GM19238 (cell line): Measurements from ENCODE around the gene CNTNAP5.

Experiments used
- DNase-seq: peaks from one replicate; pipeline ENCODE4 v3.0.0; 2011; ENCODE audit warnings: low spot score; ENCODE audit not compliant: insufficient read length

Gene CNTNAP5

GRCh38 chr2:124426122-124426521, 401.0 kb downstream of the CNTNAP5 start:
- no peak for DNase-seq

GRCh38 chr2:124426625-124427024, 401.5 kb downstream of the CNTNAP5 start:
- no peak for DNase-seq

DNA sequence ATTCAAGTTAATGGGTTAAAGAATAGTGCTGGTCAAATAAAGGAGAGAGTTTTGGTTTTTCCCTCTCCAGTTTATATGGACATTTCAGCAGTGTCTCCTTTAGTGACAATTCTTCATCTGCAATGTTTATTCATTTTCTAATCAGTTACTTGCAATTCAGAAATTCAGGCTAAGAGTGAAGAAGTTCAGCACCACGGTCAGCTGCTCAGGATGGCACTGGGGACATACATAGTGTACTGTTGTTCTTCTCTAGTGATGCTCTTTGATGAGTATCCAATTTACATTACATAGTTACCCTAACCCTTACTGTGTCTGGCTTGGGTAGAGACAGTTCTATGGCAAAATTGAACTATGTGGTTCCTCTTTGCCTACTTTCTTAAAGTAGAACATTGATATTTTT, 412.7 kb downstream of the CNTNAP5 start:
- DNase-seq: no peak

GRCh38 chr2:124450481-124450880, 425.4 kb downstream of the CNTNAP5 start:
- no peak for DNase-seq

- no peak for DNase-seq
Measured at GRCh38 chr2:124476291-124476690, 451.2 kb downstream of the CNTNAP5 start.

DNA sequence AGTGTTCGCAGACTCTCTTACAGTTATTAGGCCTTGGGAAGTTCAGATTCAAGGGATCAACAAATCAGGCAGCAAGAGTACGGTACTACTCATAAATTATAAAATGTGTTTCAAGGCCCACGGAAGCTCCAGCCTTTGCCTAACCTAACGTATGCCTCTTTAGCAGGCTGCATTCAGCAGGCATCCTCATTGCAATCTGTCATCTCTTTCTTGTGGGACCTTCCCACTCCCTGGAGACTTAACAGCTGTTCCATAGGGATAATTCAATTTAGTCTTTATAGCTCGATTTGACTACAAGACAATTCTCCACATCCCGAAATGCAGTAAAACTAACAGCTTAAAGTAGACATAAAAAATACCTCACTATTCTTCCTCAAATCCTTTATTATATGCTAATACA, 453.7 kb downstream of the CNTNAP5 start:
- no peak for DNase-seq

- no peak for DNase-seq
Measured at GRCh38 chr2:124480958-124481357, 455.9 kb downstream of the CNTNAP5 start.

DNA sequence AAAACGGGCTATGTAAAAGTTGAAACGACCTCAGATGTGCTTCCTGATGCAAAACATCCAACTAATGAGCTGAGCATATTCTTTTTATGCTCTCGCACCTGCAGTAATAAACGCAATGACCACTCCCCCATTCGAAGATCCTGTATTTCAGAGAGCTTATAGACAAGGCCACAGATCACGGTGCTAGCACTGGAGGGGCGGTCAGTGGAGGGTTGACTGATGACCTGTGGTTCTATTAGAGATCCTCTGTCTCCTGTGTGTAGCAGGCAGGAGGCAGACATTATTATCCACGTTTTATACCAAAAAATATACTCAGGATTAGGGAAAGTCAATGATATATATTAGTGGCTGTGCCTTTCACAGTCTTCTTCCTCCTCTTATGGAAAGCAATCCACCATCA, 457.0 kb downstream of the CNTNAP5 start:
- DNase-seq: no peak

GRCh38 chr2:124482551-124482950, 457.5 kb downstream of the CNTNAP5 start:
- no peak for DNase-seq

DNA sequence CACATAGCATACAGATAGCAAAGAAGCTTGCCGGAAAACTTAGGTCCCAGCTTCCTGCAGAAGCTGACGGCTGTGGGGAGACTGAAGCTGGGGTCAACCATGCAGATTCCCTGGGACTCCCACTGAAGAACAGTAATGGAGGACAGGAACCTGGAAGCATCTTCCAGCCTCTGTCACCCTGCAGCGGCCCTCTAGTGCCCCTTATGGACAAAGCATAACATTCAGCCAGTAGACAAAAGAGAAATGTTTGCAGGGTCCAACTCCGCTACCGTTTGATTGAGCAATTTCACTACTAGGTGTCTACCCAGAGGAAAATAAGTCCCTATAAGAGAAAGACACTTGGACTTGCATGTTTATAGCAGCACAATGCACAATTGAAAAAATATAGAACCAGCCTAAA, 460.6 kb downstream of the CNTNAP5 start:
- DNase-seq: no peak

DNA sequence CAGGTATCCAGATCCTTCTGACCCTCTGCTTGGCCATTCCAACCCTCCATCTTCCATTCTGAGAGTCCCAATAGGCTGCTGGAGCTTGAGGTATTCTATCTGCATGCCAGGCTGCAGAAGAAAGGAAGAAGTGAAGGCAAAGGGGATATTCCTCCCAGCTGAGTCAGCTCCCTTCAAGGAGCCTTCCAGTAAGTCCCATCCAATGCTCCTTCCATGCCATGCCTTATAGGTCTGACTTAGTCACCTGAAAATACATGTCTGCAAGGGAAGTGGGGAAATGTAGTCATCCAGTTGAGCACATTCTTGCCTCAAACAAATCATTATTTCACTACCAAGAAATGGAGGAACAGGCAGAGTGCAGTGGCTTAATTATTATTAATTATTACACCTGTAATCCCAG, 464.6 kb downstream of the CNTNAP5 start:
- no peak for DNase-seq

- no peak for DNase-seq
Measured at GRCh38 chr2:124501575-124502152, 476.6 kb downstream of the CNTNAP5 start.

GRCh38 chr2:124514236-124514635, 489.1 kb downstream of the CNTNAP5 start:
- DNase-seq: no peak

DNA sequence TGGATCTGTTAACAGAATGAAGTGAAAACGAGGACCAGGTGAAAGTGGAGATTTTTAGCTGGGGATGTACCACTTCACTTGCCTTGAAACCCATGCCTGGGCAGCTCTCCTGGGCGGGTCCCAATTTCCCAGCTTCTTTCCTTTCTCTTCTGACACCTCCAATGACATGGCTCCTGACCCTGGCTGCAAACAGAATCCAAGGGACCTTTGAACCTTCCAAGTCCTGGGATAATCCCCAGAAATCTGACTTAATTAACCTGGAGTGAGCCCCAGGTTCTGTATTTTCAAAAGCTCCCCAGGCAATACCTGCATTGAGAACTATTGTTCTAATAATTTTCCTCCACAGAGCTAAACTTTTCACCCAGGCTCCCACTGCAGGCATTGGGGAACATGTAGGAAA, 495.9 kb downstream of the CNTNAP5 start:
- DNase-seq: no peak

GRCh38 chr2:124523096-124523495, 498.0 kb downstream of the CNTNAP5 start:
- DNase-seq: no peak

DNA sequence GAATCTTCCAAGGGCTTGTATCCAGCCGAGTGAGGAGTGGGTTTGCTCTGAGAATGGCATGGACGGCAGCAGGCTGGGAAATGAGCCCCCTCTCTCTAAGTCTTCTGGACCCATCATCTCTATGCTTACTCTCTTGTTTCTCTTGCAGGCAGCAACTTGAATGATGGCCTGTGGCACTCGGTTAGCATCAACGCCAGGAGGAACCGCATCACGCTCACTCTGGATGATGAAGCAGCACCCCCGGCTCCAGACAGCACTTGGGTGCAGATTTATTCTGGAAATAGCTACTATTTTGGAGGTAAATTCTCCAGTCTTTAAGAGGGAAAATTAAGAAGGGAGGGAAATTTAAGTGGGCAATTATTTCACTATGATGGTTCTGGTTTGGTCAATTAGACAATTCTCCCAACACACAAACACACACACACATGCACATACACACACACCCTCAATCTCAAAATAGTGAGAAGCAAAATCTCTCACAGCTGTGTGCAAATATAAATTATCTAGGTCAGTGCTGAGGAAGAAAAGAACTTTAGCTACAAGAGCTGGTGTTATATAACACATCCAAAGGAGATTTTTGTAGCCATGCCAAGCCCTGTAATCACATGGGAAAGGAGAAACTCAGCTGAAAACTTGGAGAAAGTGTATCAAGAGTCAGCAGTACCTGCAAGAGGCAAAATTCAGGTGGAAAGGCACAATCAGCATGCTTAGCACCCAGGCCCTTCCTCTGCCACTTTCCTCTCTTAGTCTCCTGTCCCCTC, 499.2 kb downstream of the CNTNAP5 start:
- DNase-seq: no peak

DNA sequence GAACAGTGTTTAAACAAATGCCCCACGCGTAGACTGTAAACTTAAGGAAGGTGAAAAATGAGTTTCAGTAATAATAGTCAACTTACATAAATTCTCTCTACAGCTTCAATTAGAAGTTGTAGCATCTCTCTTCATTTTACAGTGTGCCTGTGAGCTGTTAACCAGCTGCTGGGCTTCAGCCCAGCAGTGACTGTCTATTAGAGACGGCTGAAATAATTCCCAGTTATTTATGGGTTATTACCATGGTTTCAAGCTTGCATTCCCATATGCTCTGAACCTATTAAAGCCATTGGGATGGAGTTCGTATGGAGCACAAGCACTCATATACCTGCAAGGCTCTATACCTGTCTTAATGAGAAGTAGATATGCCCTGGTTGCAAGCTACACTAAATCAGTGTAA, 501.1 kb downstream of the CNTNAP5 start:
- DNase-seq: no peak

DNA sequence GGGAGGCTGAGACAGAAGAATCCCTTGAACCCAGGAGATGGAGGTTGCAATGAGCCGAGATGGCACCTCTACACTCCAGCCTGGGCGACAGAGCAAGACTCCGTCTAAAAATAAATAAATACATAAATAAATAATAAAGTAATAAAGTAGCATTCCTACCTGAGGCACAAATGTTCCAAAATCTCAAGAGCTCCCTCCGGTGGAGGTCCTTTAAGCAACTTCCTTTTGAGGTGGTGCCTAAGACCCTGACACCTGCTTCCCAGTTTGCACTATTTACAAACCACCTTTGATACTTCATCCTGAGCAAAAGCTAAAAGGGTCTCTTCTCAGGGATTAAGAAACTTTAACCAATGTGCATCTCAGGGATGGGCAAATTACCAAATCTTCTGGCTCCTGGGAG, 505.1 kb downstream of the CNTNAP5 start:
- no peak for DNase-seq

DNA sequence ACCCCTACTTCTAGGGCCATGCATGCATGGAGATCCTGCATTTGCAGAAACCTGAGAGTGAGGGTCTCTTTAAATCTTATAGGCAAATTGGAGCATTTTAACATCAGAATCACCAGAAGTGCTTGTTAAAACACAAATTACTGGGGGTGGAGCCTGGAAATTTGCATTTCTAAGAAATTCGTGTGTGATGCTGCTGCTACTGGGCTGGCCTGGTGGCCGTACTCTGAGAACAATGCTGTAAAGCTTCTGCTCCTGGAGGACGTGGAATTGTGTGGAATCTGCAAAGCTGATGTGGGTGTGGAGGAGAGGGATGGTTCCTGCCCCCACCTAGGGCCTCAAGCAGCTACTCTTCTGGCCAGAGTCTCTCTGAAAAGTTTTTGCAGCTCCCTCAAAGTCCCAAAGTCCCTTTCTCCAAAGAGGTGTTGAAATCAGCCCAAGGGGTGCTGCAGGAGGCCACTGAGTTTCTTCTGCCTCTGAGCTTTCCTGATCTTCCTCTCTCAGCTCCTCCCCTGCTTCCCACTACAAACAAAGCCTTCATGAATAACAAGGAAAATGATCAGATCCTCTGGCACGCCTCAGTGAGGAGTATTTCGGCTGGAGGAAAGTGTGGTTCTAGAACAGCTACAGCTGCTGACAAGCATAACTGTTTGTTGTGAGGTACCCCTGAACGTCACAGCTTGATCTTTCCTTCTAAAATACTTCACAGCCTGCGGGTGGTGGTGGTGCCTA, 508.3 kb downstream of the CNTNAP5 start:
- no peak for DNase-seq

- DNase-seq: no peak
Measured at GRCh38 chr2:124534028-124534427, 508.9 kb downstream of the CNTNAP5 start.

- no peak for DNase-seq
Measured at GRCh38 chr2:124535816-124536215, 510.7 kb downstream of the CNTNAP5 start.

- no peak for DNase-seq
Measured at GRCh38 chr2:124536591-124536990, 511.5 kb downstream of the CNTNAP5 start.

GRCh38 chr2:124538549-124538948, 513.5 kb downstream of the CNTNAP5 start:
- no peak for DNase-seq
